Astrocyte (in vitro differentiated cells and primary cell): ENCODE data around the gene CCDC69. TPM values are rescaled to one million over a fixed set of nuclear protein-coding genes. Genes with fewer than 3 reads are reported as not detected.

Experiments
- DNase-seq: peaks from one replicate; pipeline ENCODE4 v3.0.0-alpha.2; 2010; ENCODE audit warnings: low read depth
- FAIRE-seq: peaks from 2 replicates; lab custom pipeline; 2011; peaks lifted over from hg19 to GRCh38; lab: Jason Lieb, UNC
- H2AFZ ChIP-seq: 2 replicates; pipeline ENCODE4 v1.6.0; 2012; ENCODE audit warnings: low read depth, low read length, inconsistent platforms
- H3K27ac ChIP-seq: 2 replicates; pipeline ENCODE4 v1.5.1; 2011; ENCODE audit warnings: low read depth, low read length, inconsistent platforms
- H3K27me3 ChIP-seq: 2 replicates; pipeline ENCODE4 v1.6.0; 2011; ENCODE audit warnings: low read length, inconsistent platforms; ENCODE audit not compliant: insufficient read depth
- H3K36me3 ChIP-seq: 2 replicates; pipeline ENCODE4 v1.5.1; 2011; ENCODE audit warnings: low read length, inconsistent platforms; ENCODE audit not compliant: insufficient read depth
- H3K4me1 ChIP-seq: 2 replicates; pipeline ENCODE4 v1.5.1; 2011; ENCODE audit warnings: low read length, inconsistent platforms; ENCODE audit not compliant: insufficient read depth
- H3K4me2 ChIP-seq: 2 replicates; pipeline ENCODE4 v1.6.0; 2012; ENCODE audit warnings: low read length, inconsistent platforms
- H3K4me3 ChIP-seq: 2 replicates; pipeline ENCODE4 v1.5.1; 2011; ENCODE audit warnings: low read depth, mild to moderate bottlenecking, low read length, inconsistent platforms; ENCODE audit not compliant: insufficient read depth
- H3K79me2 ChIP-seq: 2 replicates; pipeline ENCODE4 v1.6.0; 2012; ENCODE audit warnings: mild to moderate bottlenecking, low read length, inconsistent platforms; ENCODE audit not compliant: insufficient read depth
- H3K9ac ChIP-seq: 2 replicates; pipeline ENCODE4 v1.6.0; 2012; ENCODE audit warnings: mild to moderate bottlenecking, low read length, inconsistent platforms
- H3K9me3 ChIP-seq: 2 replicates; pipeline ENCODE4 v1.5.1; 2012; ENCODE audit warnings: low read depth, mild to moderate bottlenecking, low read length, inconsistent platforms; ENCODE audit not compliant: insufficient read depth
- H4K20me1 ChIP-seq: 2 replicates; pipeline ENCODE4 v1.6.0; 2012; ENCODE audit warnings: low read length, inconsistent platforms; ENCODE audit not compliant: insufficient read depth
- H3K27ac Mint-ChIP-seq: one replicate; pipeline ENCODE4 v1.8.0; 2021; ENCODE audit warnings: mild to moderate bottlenecking, mixed read lengths; ENCODE audit not compliant: unreplicated experiment
- H3K27me3 Mint-ChIP-seq: one replicate; pipeline ENCODE4 v1.8.0; 2021; ENCODE audit warnings: low read depth, mixed read lengths; ENCODE audit not compliant: unreplicated experiment
- H3K36me3 Mint-ChIP-seq: one replicate; pipeline ENCODE4 v1.8.0; 2021; ENCODE audit warnings: low read depth, mixed read lengths; ENCODE audit not compliant: unreplicated experiment
- H3K4me1 Mint-ChIP-seq: one replicate; pipeline ENCODE4 v1.8.0; 2021; ENCODE audit warnings: low read depth, mixed read lengths; ENCODE audit not compliant: unreplicated experiment
- H3K4me3 Mint-ChIP-seq: one replicate; pipeline ENCODE4 v1.8.0; 2021; ENCODE audit warnings: mild to moderate bottlenecking, moderate library complexity, mixed read lengths; ENCODE audit not compliant: unreplicated experiment
- H3K9me3 Mint-ChIP-seq: one replicate; pipeline ENCODE4 v1.8.0; 2021; ENCODE audit warnings: mild to moderate bottlenecking, mixed read lengths; ENCODE audit not compliant: unreplicated experiment
- CTCF ChIP-seq: IDR thresholded peaks from 2 replicates; pipeline ENCODE4 v1.5.1; 2011; ENCODE audit warnings: low read depth, mild to moderate bottlenecking, inconsistent platforms, low read length, moderate library complexity; ENCODE audit not compliant: insufficient read depth
- EZH2 ChIP-seq: IDR thresholded peaks from 2 replicates; pipeline ENCODE4 v1.6.1; 2012; ENCODE audit warnings: mild to moderate bottlenecking, low read length, inconsistent platforms; ENCODE audit not compliant: insufficient read depth
- total RNA-seq: library from RNA; stranded (reverse); gene quantifications from 2 replicates; pipeline ENCODE4 v1.2.1, GENCODE V29; 2021

CCDC69 gene
- total RNA-seq, 1 donor from 2014 or later: 4.1 TPM

GRCh38 chr5:151157426-151158286 lies 66.2 kb downstream of the CCDC69 start, which contains the start of gene ANXA6:
Gene ANXA6, minus strand, starts transcription at chr5:151157779. Its CDS starts 9,878 bp downstream, at chr5:151147901.
- H3K4me3 Mint-ChIP-seq: peak within 1 kb of the TSS; percentile 95
- H3K79me2 ChIP-seq: peaks cover 58% of the 10 kb centered on the region
- H2AFZ ChIP-seq: peak within 1 kb of the TSS; percentile 89
- peak within 1 kb of the TSS; percentile 55 for H3K27ac Mint-ChIP-seq
- peaks cover 21% of the 10 kb centered on the region for H3K4me1 ChIP-seq
- DNase-seq (peak; percentile 63), FAIRE-seq (no peak)
- H3K27ac ChIP-seq: peak within 1 kb of the TSS; percentile 73
- H3K4me1 Mint-ChIP-seq: peaks cover 37% of the 10 kb centered on the region
- peak within 1 kb of the TSS; percentile 83 for H3K4me3 ChIP-seq
- peaks cover 4% of the 10 kb centered on the region for H3K36me3 Mint-ChIP-seq
- H4K20me1 ChIP-seq: peaks cover 34% of the 10 kb centered on the region
- peak within 1 kb of the TSS; percentile 92 for H3K4me2 ChIP-seq
- no peaks in the 10 kb centered on the region for H3K9me3 Mint-ChIP-seq
- no peaks in the 10 kb centered on the region for H3K9me3 ChIP-seq
- peaks cover 6% of the 10 kb centered on the region for H3K36me3 ChIP-seq
- TF ChIP-seq CTCF (no peak), EZH2 (no peak)
- H3K27me3 Mint-ChIP-seq: peaks cover 15% of the 10 kb centered on the region
- H3K27me3 ChIP-seq: no peaks in the 10 kb centered on the region
- peak within 1 kb of the TSS; percentile 92 for H3K9ac ChIP-seq

GRCh38 chr5:151156507-151157420 lies 67.1 kb downstream of the CCDC69 start:
- H3K4me1 Mint-ChIP-seq: peaks cover 40% of the 10 kb centered on the region
- TF ChIP-seq CTCF: no peak

More at GRCh38 chr5:151156507-151157420, 67.1 kb downstream of the CCDC69 start:
- H3K79me2 ChIP-seq: peaks cover 67% of the 10 kb centered on the region
- H2AFZ ChIP-seq: peak overlapping the region; percentile 89
- no peaks in the 10 kb centered on the region for H3K9me3 ChIP-seq
- H3K27ac ChIP-seq: peak overlapping the region; percentile 73
- Mint-ChIP-seq H3K4me3 (peak overlapping the region; percentile 95), H3K27me3 (peaks cover 9% of the 10 kb centered on the region), H3K27ac (peak overlapping the region; percentile 55), H3K36me3 (peaks cover 4% of the 10 kb centered on the region), H3K9me3 (no peaks in the 10 kb centered on the region)
- peak overlapping the region; percentile 92 for H3K9ac ChIP-seq
- H3K36me3 ChIP-seq: peaks cover 6% of the 10 kb centered on the region
- H3K27me3 ChIP-seq: no peaks in the 10 kb centered on the region
- FAIRE-seq: no peak
- peaks cover 43% of the 10 kb centered on the region for H4K20me1 ChIP-seq
- peaks cover 21% of the 10 kb centered on the region for H3K4me1 ChIP-seq
- no peak for DNase-seq
- H3K4me2 ChIP-seq: peak overlapping the region; percentile 92
- peak overlapping the region; percentile 83 for H3K4me3 ChIP-seq
